Gastrocnemius medialis (tissue), 4 donors: ENCODE results near the gene DHX8.

Source experiments
- POLR2A ChIP-seq, 2 donors: fragments of 450-650 bp; IDR thresholded peaks; one replicate each; pipeline ENCODE4 v1.6.1; 2017; ENCODE audit warnings: antibody characterized with exemption in 2 of 2, mild to moderate bottlenecking in 2 of 2, moderate library complexity in 2 of 2
- TF ChIP-seq, protein P1 (sequence below), 5 experiments: fragments of 450-650 bp in 3 of 5; fragments of 200-600 bp in 2 of 5; sonication (generic) in 2 of 5; IDR thresholded peaks in 4 of 5; conservative IDR thresholded peaks in 1 of 5; 1 replicate in 4 of 5; 2 replicates in 1 of 5; pipeline ENCODE4 v1.5.1; 2016 to 2019; ENCODE audit warnings: antibody characterized with exemption in 5 of 5, mild to moderate bottlenecking in 3 of 5, moderate library complexity in 3 of 5

DNA sequence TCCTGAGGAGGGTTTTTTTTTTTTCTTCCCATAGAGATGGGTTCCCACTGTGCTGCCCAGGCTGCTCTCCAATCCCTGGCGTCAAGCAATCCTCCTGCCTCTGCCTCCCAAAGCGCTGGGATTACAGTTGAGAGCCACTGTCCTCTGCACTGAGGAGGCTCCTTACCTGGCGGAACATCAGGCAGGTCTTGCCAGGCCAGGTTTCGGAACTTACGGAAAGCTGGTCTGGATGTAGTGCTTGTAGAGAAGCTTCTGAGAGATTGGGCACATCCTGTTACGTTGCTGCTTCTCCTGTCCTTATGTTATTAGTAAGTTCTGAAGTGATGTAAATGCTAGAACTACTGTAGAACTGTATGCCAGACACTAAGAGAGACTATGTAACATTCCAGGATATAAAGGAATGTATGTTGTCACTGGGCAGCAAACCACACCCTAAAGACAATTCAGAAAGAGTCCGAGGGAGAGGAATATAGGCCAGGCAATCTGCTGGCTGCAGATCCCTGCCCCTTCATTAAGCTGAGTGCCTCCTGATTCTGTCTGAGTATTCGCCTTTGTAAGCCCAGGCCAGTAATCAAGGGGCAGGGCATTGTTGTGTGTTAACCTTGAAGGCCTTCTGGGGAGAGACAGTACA, 41.3 kb downstream of the DHX8 start:
- TF ChIP-seq, protein P1, sequence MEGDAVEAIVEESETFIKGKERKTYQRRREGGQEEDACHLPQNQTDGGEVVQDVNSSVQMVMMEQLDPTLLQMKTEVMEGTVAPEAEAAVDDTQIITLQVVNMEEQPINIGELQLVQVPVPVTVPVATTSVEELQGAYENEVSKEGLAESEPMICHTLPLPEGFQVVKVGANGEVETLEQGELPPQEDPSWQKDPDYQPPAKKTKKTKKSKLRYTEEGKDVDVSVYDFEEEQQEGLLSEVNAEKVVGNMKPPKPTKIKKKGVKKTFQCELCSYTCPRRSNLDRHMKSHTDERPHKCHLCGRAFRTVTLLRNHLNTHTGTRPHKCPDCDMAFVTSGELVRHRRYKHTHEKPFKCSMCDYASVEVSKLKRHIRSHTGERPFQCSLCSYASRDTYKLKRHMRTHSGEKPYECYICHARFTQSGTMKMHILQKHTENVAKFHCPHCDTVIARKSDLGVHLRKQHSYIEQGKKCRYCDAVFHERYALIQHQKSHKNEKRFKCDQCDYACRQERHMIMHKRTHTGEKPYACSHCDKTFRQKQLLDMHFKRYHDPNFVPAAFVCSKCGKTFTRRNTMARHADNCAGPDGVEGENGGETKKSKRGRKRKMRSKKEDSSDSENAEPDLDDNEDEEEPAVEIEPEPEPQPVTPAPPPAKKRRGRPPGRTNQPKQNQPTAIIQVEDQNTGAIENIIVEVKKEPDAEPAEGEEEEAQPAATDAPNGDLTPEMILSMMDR (IDR thresholded peaks at IDR 0.05 in 4 of 5, conservative IDR thresholded peaks at IDR 0.05 in 1 of 5), result no peak
- no peak for TF ChIP-seq POLR2A (IDR thresholded peaks at IDR 0.05)
